ENCODE results near the gene SLC45A1.

SLC45A1 gene

DNA sequence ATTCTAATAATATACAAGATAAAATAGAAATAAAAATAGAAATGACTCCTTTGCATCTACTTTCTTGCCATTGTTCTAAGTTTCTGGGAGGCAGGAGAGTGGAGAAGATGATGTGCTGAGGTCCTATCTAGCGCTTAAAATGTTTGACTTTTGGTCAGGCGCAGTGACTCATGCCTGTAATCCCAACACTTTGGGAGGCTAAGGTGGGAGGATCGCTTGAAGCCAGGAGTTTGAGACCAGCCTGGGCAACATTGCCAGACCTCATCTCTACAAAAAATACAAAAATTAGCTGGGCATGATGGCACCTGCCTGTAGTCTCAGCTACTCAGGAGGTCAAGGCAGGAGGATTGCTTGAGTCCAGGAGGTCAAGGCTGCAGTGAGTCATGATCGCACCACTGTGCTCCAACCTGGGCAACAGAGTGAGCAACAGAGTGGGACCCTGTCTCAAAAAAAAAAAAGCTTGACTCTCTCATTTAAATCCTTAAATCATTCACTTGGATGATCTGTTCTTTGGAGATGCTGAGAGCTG is 24.2 kb upstream of the SLC45A1 start:
- Histone ChIP-seq H3K36me3 (ENCODE audit: control insufficient read depth in 1 of 2, insufficient read depth in 2 of 2, low read length in 2 of 2) (no peaks in the 10 kb centered on the region), H3K23ac (ENCODE audit: low read length) (no peak overlapping the region), H3K27ac (ENCODE audit: low read depth, low read length) (no peak overlapping the region), H2AK5ac (ENCODE audit: low read length) (no peak overlapping the region), H2BK120ac (ENCODE audit: insufficient read depth, low read length, poor library complexity) (no peak overlapping the region), H3K79me2 (ENCODE audit: control insufficient read depth, insufficient read depth, low read length, poor library complexity) (no peaks in the 10 kb centered on the region), H3K4me1 (ENCODE audit: control insufficient read depth in 1 of 2, insufficient read depth in 2 of 2, low read length in 2 of 2) (no peaks in the 10 kb centered on the region), H4K12ac (ENCODE audit: low read depth, low read length) (no peak overlapping the region), H3K9me3 (ENCODE audit: insufficient read depth, low read depth, low read length) (no peaks in the 10 kb centered on the region), H2BK12ac (ENCODE audit: low read length) (no peak overlapping the region), H3K18ac (ENCODE audit: low read length) (no peak overlapping the region), H2BK5ac (ENCODE audit: low read depth, low read length, poor library complexity) (no peak overlapping the region), H3K4me2 (ENCODE audit: low read length) (no peak overlapping the region), H3K27me3 (ENCODE audit: insufficient read depth, low read length) (no peaks in the 10 kb centered on the region), H3K14ac (ENCODE audit: low read length) (no peak overlapping the region), H4K91ac (ENCODE audit: low read depth, low read length) (no peak overlapping the region), H3K9ac (ENCODE audit: low read length) (no peak overlapping the region), H3K4ac (ENCODE audit: low read depth, low read length) (no peak overlapping the region), H3K4me3 (ENCODE audit: low read depth, low read length) (no peak overlapping the region), H2AFZ (ENCODE audit: insufficient read depth, low read length, poor library complexity) (no peak overlapping the region), H4K8ac (ENCODE audit: low read depth, low read length) (no peak overlapping the region), H3K79me1 (ENCODE audit: low read length) (no peaks in the 10 kb centered on the region)
- DNase-seq = no peak
- WGBS (ENCODE audit: extremely low coverage, insufficient coverage, insufficient read length) = no CpG with 5 or more reads among the region's 4 CpGs

GRCh38 chr1:8294170-8294697 is 23.7 kb upstream of the SLC45A1 start:
- H2BK12ac ChIP-seq (ENCODE audit: low read length) = no peak overlapping the region
- no peaks in the 10 kb centered on the region for H3K9me3 ChIP-seq (ENCODE audit: insufficient read depth, low read depth, low read length)
- H3K79me1 ChIP-seq (ENCODE audit: low read length) = no peaks in the 10 kb centered on the region
- no peak overlapping the region for H3K4me3 ChIP-seq (ENCODE audit: low read depth, low read length)
- no peak overlapping the region for H2BK120ac ChIP-seq (ENCODE audit: insufficient read depth, low read length, poor library complexity)
- no CpG with 5 or more reads among the region's 19 CpGs for WGBS (ENCODE audit: extremely low coverage, insufficient coverage, insufficient read length)
- no peak overlapping the region for H3K23ac ChIP-seq (ENCODE audit: low read length)
- H4K8ac ChIP-seq (ENCODE audit: low read depth, low read length) = no peak overlapping the region
- no peak overlapping the region for H3K27ac ChIP-seq (ENCODE audit: low read depth, low read length)
- no peak overlapping the region for H2BK5ac ChIP-seq (ENCODE audit: low read depth, low read length, poor library complexity)
- no peak for DNase-seq
- no peak overlapping the region for H3K9ac ChIP-seq (ENCODE audit: low read length)
- H4K91ac ChIP-seq (ENCODE audit: low read depth, low read length) = no peak overlapping the region
- H3K36me3 ChIP-seq (ENCODE audit: control insufficient read depth in 1 of 2, insufficient read depth in 2 of 2, low read length in 2 of 2) = no peaks in the 10 kb centered on the region
- peak overlapping the region; percentile 2 for H2AK5ac ChIP-seq (ENCODE audit: low read length)
- no peaks in the 10 kb centered on the region for H3K79me2 ChIP-seq (ENCODE audit: control insufficient read depth, insufficient read depth, low read length, poor library complexity)
- H3K4me2 ChIP-seq (ENCODE audit: low read length) = no peak overlapping the region
- H3K4me1 ChIP-seq (ENCODE audit: control insufficient read depth in 1 of 2, insufficient read depth in 2 of 2, low read length in 2 of 2) = no peaks in the 10 kb centered on the region
- H2AFZ ChIP-seq (ENCODE audit: insufficient read depth, low read length, poor library complexity) = no peak overlapping the region
- H4K12ac ChIP-seq (ENCODE audit: low read depth, low read length) = no peak overlapping the region
- H3K27me3 ChIP-seq (ENCODE audit: insufficient read depth, low read length) = no peaks in the 10 kb centered on the region
- no peak overlapping the region for H3K14ac ChIP-seq (ENCODE audit: low read length)
- H3K4ac ChIP-seq (ENCODE audit: low read depth, low read length) = no peak overlapping the region
- H3K18ac ChIP-seq (ENCODE audit: low read length) = no peak overlapping the region

DNA sequence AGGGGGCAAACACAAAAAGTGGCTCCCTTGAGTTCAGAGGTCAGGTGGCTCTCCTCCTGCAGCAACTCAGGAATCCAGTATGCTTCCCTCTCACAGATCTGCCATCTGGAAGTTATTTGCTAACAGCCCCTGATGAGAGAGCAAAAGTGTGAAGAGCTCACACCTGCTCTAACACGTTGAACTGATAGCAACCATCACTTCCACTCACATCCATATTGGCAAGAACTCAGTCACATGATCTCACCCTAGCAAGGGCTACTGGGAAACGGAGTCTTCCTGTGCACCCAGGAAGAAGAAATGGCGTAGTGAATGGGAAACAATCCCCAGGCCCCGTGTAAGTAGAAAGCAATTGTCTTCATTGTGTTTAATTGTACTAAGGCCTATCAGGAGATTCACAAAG is 20.7 kb upstream of the SLC45A1 start:
- no peak overlapping the region for H2AK5ac ChIP-seq (ENCODE audit: low read length)
- H3K23ac ChIP-seq (ENCODE audit: low read length) = no peak overlapping the region
- no CpG with 5 or more reads among the region's 4 CpGs for WGBS (ENCODE audit: extremely low coverage, insufficient coverage, insufficient read length)
- no peak overlapping the region for H2BK5ac ChIP-seq (ENCODE audit: low read depth, low read length, poor library complexity)
- H3K79me2 ChIP-seq (ENCODE audit: control insufficient read depth, insufficient read depth, low read length, poor library complexity) = no peaks in the 10 kb centered on the region
- DNase-seq = no peak
- H3K4me3 ChIP-seq (ENCODE audit: low read depth, low read length) = no peak overlapping the region
- H2BK12ac ChIP-seq (ENCODE audit: low read length) = no peak overlapping the region
- no peaks in the 10 kb centered on the region for H3K27me3 ChIP-seq (ENCODE audit: insufficient read depth, low read length)
- no peak overlapping the region for H3K27ac ChIP-seq (ENCODE audit: low read depth, low read length)
- H4K12ac ChIP-seq (ENCODE audit: low read depth, low read length) = no peak overlapping the region
- no peak overlapping the region for H4K91ac ChIP-seq (ENCODE audit: low read depth, low read length)
- H3K4me1 ChIP-seq (ENCODE audit: control insufficient read depth in 1 of 2, insufficient read depth in 2 of 2, low read length in 2 of 2) = peaks cover 0 to under 1% of the 10 kb centered on the region in 2 experiments
- no peaks in the 10 kb centered on the region for H3K79me1 ChIP-seq (ENCODE audit: low read length)
- no peaks in the 10 kb centered on the region for H3K36me3 ChIP-seq (ENCODE audit: control insufficient read depth in 1 of 2, insufficient read depth in 2 of 2, low read length in 2 of 2)
- H3K18ac ChIP-seq (ENCODE audit: low read length) = no peak overlapping the region
- H3K4ac ChIP-seq (ENCODE audit: low read depth, low read length) = no peak overlapping the region
- no peak overlapping the region for H3K9ac ChIP-seq (ENCODE audit: low read length)
- no peak overlapping the region for H4K8ac ChIP-seq (ENCODE audit: low read depth, low read length)
- no peak overlapping the region for H2BK120ac ChIP-seq (ENCODE audit: insufficient read depth, low read length, poor library complexity)
- no peak overlapping the region for H3K4me2 ChIP-seq (ENCODE audit: low read length)
- no peak overlapping the region for H2AFZ ChIP-seq (ENCODE audit: insufficient read depth, low read length, poor library complexity)
- H3K9me3 ChIP-seq (ENCODE audit: insufficient read depth, low read depth, low read length) = no peaks in the 10 kb centered on the region
- H3K14ac ChIP-seq (ENCODE audit: low read length) = no peak overlapping the region

DNA sequence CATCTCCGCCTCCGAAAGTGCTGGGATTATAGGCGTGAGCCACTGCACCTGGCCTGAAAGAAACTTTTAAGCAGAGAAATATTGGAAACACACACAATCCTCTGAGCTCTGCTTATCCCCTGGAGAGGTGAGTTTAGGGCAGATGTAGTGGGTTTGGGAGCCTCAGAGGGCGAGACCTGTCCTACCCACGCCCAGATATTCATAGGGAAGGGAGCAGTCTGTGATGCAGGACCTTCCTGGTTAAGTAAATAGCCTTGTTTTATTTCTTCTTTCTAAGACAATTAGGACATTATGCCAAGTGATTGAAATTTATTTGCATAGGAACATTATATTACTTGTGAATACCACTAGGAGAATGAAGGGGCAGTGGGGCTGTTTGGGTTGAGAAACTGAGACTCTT is 18.0 kb upstream of the SLC45A1 start:
- Histone ChIP-seq H2AK5ac (ENCODE audit: low read length) (no peak overlapping the region), H3K79me2 (ENCODE audit: control insufficient read depth, insufficient read depth, low read length, poor library complexity) (no peaks in the 10 kb centered on the region), H2BK120ac (ENCODE audit: insufficient read depth, low read length, poor library complexity) (no peak overlapping the region), H4K12ac (ENCODE audit: low read depth, low read length) (no peak overlapping the region), H3K36me3 (ENCODE audit: control insufficient read depth in 1 of 2, insufficient read depth in 2 of 2, low read length in 2 of 2) (no peaks in the 10 kb centered on the region), H3K9ac (ENCODE audit: low read length) (no peak overlapping the region), H3K9me3 (ENCODE audit: insufficient read depth, low read depth, low read length) (no peaks in the 10 kb centered on the region), H3K27me3 (ENCODE audit: insufficient read depth, low read length) (no peaks in the 10 kb centered on the region), H3K4me3 (ENCODE audit: low read depth, low read length) (no peak overlapping the region), H3K18ac (ENCODE audit: low read length) (no peak overlapping the region), H4K8ac (ENCODE audit: low read depth, low read length) (no peak overlapping the region), H3K4ac (ENCODE audit: low read depth, low read length) (no peak overlapping the region), H2AFZ (ENCODE audit: insufficient read depth, low read length, poor library complexity) (no peak overlapping the region), H3K4me2 (ENCODE audit: low read length) (no peak overlapping the region), H3K23ac (ENCODE audit: low read length) (no peak overlapping the region), H3K79me1 (ENCODE audit: low read length) (no peaks in the 10 kb centered on the region), H2BK5ac (ENCODE audit: low read depth, low read length, poor library complexity) (no peak overlapping the region), H2BK12ac (ENCODE audit: low read length) (no peak overlapping the region), H4K91ac (ENCODE audit: low read depth, low read length) (no peak overlapping the region), H3K4me1 (ENCODE audit: control insufficient read depth in 1 of 2, insufficient read depth in 2 of 2, low read length in 2 of 2) (peaks cover 0 to 2% of the 10 kb centered on the region in 2 experiments), H3K27ac (ENCODE audit: low read depth, low read length) (no peak overlapping the region), H3K14ac (ENCODE audit: low read length) (no peak overlapping the region)
- no peak for DNase-seq
- WGBS (ENCODE audit: extremely low coverage, insufficient coverage, insufficient read length) = no CpG with 5 or more reads among the region's 5 CpGs

All from trophoblast cell (in vitro differentiated cells and primary cell).